HG03108 (cell line): ENCODE results near the gene NKPD1.

Experiments
- ATAC-seq: cut with Tn5 transposase; IDR thresholded peaks from one replicate; pipeline ENCODE4 v1.9.1; 2021; ENCODE audit warnings: moderate library complexity; ENCODE audit not compliant: unreplicated experiment

NKPD1 gene

DNA sequence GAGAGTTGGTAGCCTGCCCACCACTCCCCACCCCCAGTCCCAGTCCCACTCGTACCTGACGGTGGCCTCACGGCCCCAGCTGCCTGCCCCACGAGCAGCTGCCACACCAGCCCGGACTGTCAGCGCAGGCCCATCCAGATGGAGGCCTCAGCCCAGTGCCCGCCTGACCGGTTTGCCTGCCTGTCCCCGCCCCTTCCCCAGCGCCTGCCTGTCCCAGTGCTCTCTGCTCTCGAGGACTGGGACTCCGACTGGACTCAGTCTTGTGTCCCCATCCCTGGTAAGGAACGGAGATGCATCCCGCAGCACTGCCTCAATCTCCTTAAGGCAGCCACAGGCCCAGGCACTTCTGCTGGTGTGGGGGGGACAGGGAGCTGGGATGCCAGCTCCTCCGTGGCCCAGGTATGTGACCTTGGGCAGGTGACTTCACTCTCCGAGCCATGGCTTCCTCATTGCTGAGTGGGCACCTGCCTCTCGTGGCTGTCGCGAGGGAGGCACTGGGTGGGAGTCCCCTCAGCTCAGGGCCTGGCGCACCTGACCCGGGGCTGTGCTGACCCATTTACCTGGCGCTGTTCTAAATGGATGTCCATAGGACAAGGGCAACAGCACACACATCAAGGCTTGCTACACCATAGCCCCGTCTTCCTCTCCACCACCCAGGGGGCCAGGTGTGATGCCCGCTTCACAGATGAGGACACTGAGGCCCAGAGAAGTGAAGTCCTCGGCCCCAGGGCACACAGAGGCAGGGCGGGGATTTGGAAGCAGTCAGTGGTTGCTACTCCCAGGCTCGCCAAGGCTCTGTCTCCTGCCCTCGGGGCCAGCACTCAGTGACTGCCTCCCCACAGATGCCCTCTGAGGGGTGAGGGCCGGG, at the start of gene NKPD1:
Gene NKPD1 (minus strand): TSS at position 113 of the 868 bp plus-strand sequence. CDS start 832 bp downstream, outside the sequence.
- no peak for ATAC-seq

GRCh38 chr19:45206328-45206727, 45.5 kb upstream of the NKPD1 start:
- no peak for ATAC-seq

DNA sequence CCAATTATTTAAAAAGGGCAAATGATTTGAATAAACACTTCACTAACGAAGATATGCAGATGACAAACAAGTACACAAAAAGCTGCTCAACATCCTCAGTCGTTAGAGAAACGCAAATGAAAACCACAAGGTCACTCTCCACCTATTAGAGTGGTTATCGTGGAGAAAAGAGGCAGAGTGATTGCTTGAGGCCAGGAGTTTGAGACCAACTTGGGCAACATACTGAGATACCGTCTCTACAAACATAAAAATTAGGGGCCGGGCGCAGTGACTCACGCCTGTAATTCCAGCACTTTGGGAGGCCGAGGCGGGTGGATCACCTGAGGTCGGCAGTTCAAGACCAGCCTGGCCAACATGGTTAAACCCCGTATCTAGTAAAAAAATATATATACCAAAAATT, 45.0 kb upstream of the NKPD1 start:
- no peak for ATAC-seq

- no peak for ATAC-seq
These were observed 41.9 kb upstream of the NKPD1 start for GRCh38 chr19:45202637-45203036.

- no peak for ATAC-seq
These were observed 39.8 kb upstream of the NKPD1 start for GRCh38 chr19:45200568-45200967.

- ATAC-seq = no peak
These were observed 35.0 kb upstream of the NKPD1 start for GRCh38 chr19:45195764-45196163.

- no peak for ATAC-seq
These were observed 30.6 kb upstream of the NKPD1 start for GRCh38 chr19:45191375-45191774.

DNA sequence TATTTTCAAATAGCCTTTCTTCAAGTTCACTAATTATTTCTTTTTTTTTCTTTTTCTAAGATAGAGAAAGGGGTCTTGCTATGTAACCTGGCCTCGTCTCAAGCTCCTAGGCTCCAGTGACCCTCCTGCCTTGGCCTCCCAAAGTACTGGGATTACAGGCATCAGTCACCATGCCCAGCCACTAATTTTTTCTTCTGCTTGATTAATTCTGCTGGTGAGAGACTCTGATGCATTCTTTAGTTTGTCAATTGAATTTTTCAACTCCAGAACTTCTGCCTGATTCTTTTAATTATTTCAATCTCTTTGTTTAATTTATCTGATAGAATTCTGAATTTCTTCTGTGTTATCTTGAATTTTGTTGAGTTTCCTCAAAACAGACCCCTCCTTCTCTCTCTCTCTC, 29.2 kb upstream of the NKPD1 start:
- ATAC-seq = no peak

- no peak for ATAC-seq
These were observed 26.8 kb upstream of the NKPD1 start for GRCh38 chr19:45187421-45188100.

GRCh38 chr19:45186509-45187334, 25.9 kb upstream of the NKPD1 start:
- no peak for ATAC-seq

DNA sequence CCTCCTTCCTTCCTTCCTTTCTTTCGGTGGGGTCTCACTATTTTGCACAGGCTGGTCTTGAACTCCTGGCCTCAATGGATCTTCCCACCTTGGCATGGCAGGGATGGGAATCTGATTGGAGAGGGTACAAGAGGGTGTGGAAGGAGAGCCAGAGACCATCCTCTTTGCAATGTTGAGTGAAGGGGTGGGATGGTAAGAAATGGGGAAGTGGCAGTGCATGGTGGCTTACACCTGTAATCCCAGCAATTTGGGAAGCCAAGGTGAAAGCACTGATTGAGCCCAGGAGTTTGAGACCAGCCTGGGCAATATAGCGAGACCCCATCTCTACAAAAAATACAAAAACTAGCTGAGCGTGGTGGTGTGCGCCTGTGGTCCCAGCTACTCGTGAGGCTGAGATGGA, 23.3 kb upstream of the NKPD1 start:
- no peak for ATAC-seq

GRCh38 chr19:45182758-45183157, 22.0 kb upstream of the NKPD1 start:
- no peak for ATAC-seq

- no peak for ATAC-seq
These were observed 20.2 kb upstream of the NKPD1 start for GRCh38 chr19:45180936-45181335.

DNA sequence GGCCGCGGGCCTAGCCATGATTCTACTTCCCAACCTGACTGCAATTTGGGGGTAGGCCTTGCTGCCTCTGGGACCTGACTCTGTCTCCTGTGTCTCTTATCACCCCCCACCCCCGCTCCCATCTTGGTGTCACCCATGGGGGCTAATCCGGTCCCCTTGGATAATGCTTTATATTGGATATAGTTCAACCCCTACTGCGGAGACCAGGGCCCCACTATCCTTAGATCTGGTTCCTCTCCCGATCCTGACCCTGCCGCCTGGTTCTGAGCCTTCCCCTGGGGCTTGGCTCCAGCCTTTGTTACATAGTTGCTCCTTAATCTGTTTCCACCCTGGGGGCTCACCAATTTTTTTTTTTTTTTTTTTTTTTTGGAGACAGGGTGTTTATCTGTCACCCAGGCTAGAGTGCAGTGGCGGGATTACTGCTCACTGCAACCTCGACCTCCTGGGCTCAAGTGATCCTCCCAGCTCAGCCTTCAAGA, 19.1 kb upstream of the NKPD1 start:
- ATAC-seq = no peak

DNA sequence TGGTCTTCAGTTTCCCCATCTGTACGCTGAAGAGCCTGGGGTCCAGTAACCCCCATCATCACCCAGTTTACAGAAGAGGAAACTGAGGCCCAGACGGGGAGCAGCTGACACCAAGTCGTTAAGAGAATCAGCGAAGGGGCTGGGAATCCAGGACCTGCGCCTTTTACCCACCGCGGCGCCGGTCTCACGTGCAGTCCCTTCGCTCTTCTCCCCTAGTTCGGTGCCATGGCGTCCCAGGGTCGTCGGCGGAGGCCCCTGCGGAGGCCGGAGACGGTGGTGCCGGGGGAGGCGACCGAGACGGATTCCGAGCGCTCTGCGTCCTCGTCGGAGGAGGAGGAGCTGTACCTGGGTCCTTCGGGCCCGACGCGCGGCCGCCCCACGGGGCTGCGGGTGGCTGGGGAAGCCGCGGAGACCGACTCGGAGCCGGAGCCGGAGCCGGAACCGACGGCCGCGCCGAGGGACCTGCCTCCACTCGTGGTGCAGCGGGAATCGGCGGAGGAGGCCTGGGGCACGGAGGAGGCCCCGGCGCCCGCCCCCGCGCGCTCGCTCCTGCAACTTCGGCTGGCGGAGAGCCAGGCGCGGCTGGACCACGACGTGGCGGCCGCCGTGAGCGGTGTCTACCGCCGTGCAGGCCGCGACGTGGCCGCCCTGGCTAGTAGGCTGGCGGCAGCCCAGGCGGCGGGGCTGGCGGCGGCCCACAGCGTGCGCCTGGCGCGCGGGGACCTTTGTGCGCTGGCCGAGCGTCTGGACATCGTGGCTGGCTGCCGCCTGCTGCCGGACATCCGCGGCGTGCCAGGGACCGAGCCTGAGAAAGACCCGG, 18.5 kb upstream of the NKPD1 start:
- ATAC-seq = no peak

GRCh38 chr19:45178262-45179071, 17.7 kb upstream of the NKPD1 start, which contains the start of gene BLOC1S3:
Gene BLOC1S3, plus strand, starts transcription at chr19:45178784. Its CDS starts 513 bp downstream, at chr19:45179297.
- ATAC-seq = peak; percentile 77

GRCh38 chr19:45177817-45178261, 17.1 kb upstream of the NKPD1 start, which contains the start of gene TRAPPC6A:
Gene TRAPPC6A, minus strand, starts transcription at chr19:45178237. Its CDS starts 19 bp downstream, at chr19:45178218.
- ATAC-seq = peak; percentile 1

GRCh38 chr19:45175515-45176345, 14.9 kb upstream of the NKPD1 start:
- no peak for ATAC-seq
